T-helper 1 cell treated with Interleukin-12 subunit alpha and Interleukin-12 subunit beta and Interleukin-4 antibody, amounts not matched to agents 30 μg/mL and 1 μg/mL, for 36 hours (primary cell): Measurements from ENCODE around the gene KCNIP3.

Experiments
- H3K27ac Mint-ChIP-seq: one replicate; pipeline ENCODE4 v1.8.0; 2021; ENCODE audit warnings: mild to moderate bottlenecking, mixed read lengths
- H3K27me3 Mint-ChIP-seq: one replicate; pipeline ENCODE4 v1.8.0; 2021; ENCODE audit warnings: low read depth, mixed read lengths
- H3K36me3 Mint-ChIP-seq: one replicate; pipeline ENCODE4 v1.8.0; 2021; ENCODE audit warnings: low read depth, mixed read lengths
- H3K4me1 Mint-ChIP-seq: one replicate; pipeline ENCODE4 v1.8.0; 2021; ENCODE audit warnings: low read depth, mixed read lengths
- H3K4me3 Mint-ChIP-seq: one replicate; pipeline ENCODE4 v1.8.0; 2021; ENCODE audit warnings: mild to moderate bottlenecking, moderate library complexity, mixed read lengths
- H3K9me3 Mint-ChIP-seq: one replicate; pipeline ENCODE4 v1.8.0; 2021; ENCODE audit warnings: mixed read lengths

Gene KCNIP3

GRCh38 chr2:95320986-95321767 lies 24.0 kb downstream of the KCNIP3 start:
- Mint-ChIP-seq H3K27me3 (no peaks in the 10 kb centered on the region), H3K9me3 (no peaks in the 10 kb centered on the region), H3K4me1 (no peaks in the 10 kb centered on the region), H3K36me3 (no peaks in the 10 kb centered on the region), H3K4me3 (no peak overlapping the region), H3K27ac (no peak overlapping the region)

- Mint-ChIP-seq H3K4me1 (no peaks in the 10 kb centered on the region), H3K4me3 (no peak overlapping the region), H3K27me3 (no peaks in the 10 kb centered on the region), H3K27ac (no peak overlapping the region), H3K36me3 (no peaks in the 10 kb centered on the region), H3K9me3 (no peaks in the 10 kb centered on the region)
Observed at GRCh38 chr2:95323347-95324155, 26.4 kb downstream of the KCNIP3 start.

- Mint-ChIP-seq H3K27ac (no peak overlapping the region), H3K4me3 (no peak overlapping the region), H3K9me3 (no peaks in the 10 kb centered on the region), H3K27me3 (no peaks in the 10 kb centered on the region), H3K4me1 (no peaks in the 10 kb centered on the region), H3K36me3 (no peaks in the 10 kb centered on the region)
Observed at GRCh38 chr2:95325026-95325425, 27.9 kb downstream of the KCNIP3 start.

GRCh38 chr2:95325590-95326432 lies 28.7 kb downstream of the KCNIP3 start:
- H3K36me3 Mint-ChIP-seq = no peaks in the 10 kb centered on the region
- no peaks in the 10 kb centered on the region for H3K4me1 Mint-ChIP-seq
- H3K27me3 Mint-ChIP-seq = no peaks in the 10 kb centered on the region
- H3K27ac Mint-ChIP-seq = no peak overlapping the region
- no peak overlapping the region for H3K4me3 Mint-ChIP-seq
- H3K9me3 Mint-ChIP-seq = no peaks in the 10 kb centered on the region

GRCh38 chr2:95326433-95327140 lies 29.4 kb downstream of the KCNIP3 start:
- no peak overlapping the region for H3K4me3 Mint-ChIP-seq
- H3K4me1 Mint-ChIP-seq = no peaks in the 10 kb centered on the region
- H3K36me3 Mint-ChIP-seq = no peaks in the 10 kb centered on the region
- H3K27ac Mint-ChIP-seq = no peak overlapping the region
- H3K9me3 Mint-ChIP-seq = no peaks in the 10 kb centered on the region
- no peaks in the 10 kb centered on the region for H3K27me3 Mint-ChIP-seq

- H3K27ac Mint-ChIP-seq = no peak overlapping the region
- H3K4me3 Mint-ChIP-seq = no peak overlapping the region
- no peaks in the 10 kb centered on the region for H3K4me1 Mint-ChIP-seq
- H3K36me3 Mint-ChIP-seq = no peaks in the 10 kb centered on the region
- no peaks in the 10 kb centered on the region for H3K27me3 Mint-ChIP-seq
- no peaks in the 10 kb centered on the region for H3K9me3 Mint-ChIP-seq
Observed at GRCh38 chr2:95327861-95328260, 30.7 kb downstream of the KCNIP3 start.

- no peak overlapping the region for H3K4me3 Mint-ChIP-seq
- no peak overlapping the region for H3K27ac Mint-ChIP-seq
- no peaks in the 10 kb centered on the region for H3K4me1 Mint-ChIP-seq
- no peaks in the 10 kb centered on the region for H3K9me3 Mint-ChIP-seq
- no peaks in the 10 kb centered on the region for H3K27me3 Mint-ChIP-seq
- no peaks in the 10 kb centered on the region for H3K36me3 Mint-ChIP-seq
Observed at GRCh38 chr2:95328358-95329125, 31.4 kb downstream of the KCNIP3 start.

GRCh38 chr2:95329401-95329800 lies 32.3 kb downstream of the KCNIP3 start:
- no peaks in the 10 kb centered on the region for H3K36me3 Mint-ChIP-seq
- H3K27me3 Mint-ChIP-seq = peaks cover 3% of the 10 kb centered on the region
- H3K4me3 Mint-ChIP-seq = no peak overlapping the region
- H3K27ac Mint-ChIP-seq = no peak overlapping the region
- H3K4me1 Mint-ChIP-seq = no peaks in the 10 kb centered on the region
- no peaks in the 10 kb centered on the region for H3K9me3 Mint-ChIP-seq

GRCh38 chr2:95329891-95330793 lies 33.0 kb downstream of the KCNIP3 start:
- H3K4me3 Mint-ChIP-seq = no peak overlapping the region
- H3K36me3 Mint-ChIP-seq = no peaks in the 10 kb centered on the region
- H3K27me3 Mint-ChIP-seq = peaks cover 4% of the 10 kb centered on the region
- H3K27ac Mint-ChIP-seq = no peak overlapping the region
- H3K4me1 Mint-ChIP-seq = no peaks in the 10 kb centered on the region
- H3K9me3 Mint-ChIP-seq = no peaks in the 10 kb centered on the region

GRCh38 chr2:95330794-95331338 lies 33.7 kb downstream of the KCNIP3 start:
- H3K4me3 Mint-ChIP-seq = no peak overlapping the region
- no peaks in the 10 kb centered on the region for H3K36me3 Mint-ChIP-seq
- H3K4me1 Mint-ChIP-seq = no peaks in the 10 kb centered on the region
- no peaks in the 10 kb centered on the region for H3K9me3 Mint-ChIP-seq
- H3K27ac Mint-ChIP-seq = no peak overlapping the region
- peaks cover 5% of the 10 kb centered on the region for H3K27me3 Mint-ChIP-seq

GRCh38 chr2:95331606-95332005 lies 34.5 kb downstream of the KCNIP3 start:
- Mint-ChIP-seq H3K27ac (no peak overlapping the region), H3K4me1 (no peaks in the 10 kb centered on the region), H3K9me3 (no peaks in the 10 kb centered on the region), H3K27me3 (peaks cover 7% of the 10 kb centered on the region), H3K4me3 (no peak overlapping the region), H3K36me3 (no peaks in the 10 kb centered on the region)

GRCh38 chr2:95332036-95332435 lies 34.9 kb downstream of the KCNIP3 start:
- Mint-ChIP-seq H3K27ac (no peak overlapping the region), H3K9me3 (no peaks in the 10 kb centered on the region), H3K4me1 (no peaks in the 10 kb centered on the region), H3K27me3 (peaks cover 7% of the 10 kb centered on the region), H3K36me3 (no peaks in the 10 kb centered on the region), H3K4me3 (no peak overlapping the region)
